SK-N-MC (cell line): ENCODE data around the gene ADGRB2.

ENCODE experiments used
- EZH2 ChIP-seq: fragments of 200-600 bp; sonication (generic); IDR thresholded peaks from one replicate; pipeline ENCODE4 v1.6.1; 2017; ENCODE audit warnings: antibody characterized with exemption
- FOXP2 ChIP-seq: optimal IDR thresholded peaks from 2 replicates; pipeline ENCODE3; 2011; ENCODE audit warnings: mild to moderate bottlenecking, moderate library complexity; ENCODE audit not compliant: insufficient read depth; ENCODE audit errors: extremely low read length, control extremely low read depth
- POLR2AphosphoS5 ChIP-seq: IDR thresholded peaks from 2 replicates; pipeline ENCODE4 v1.6.1; 2012; ENCODE audit warnings: mild to moderate bottlenecking, low read depth, low read length, borderline replicate concordance

GRCh38 chr1:31782421-31783410 is 18.6 kb upstream of the ADGRB2 start:
- TF ChIP-seq POLR2AphosphoS5 = no peak
- no peak for TF ChIP-seq EZH2
- no peak for TF ChIP-seq FOXP2
